SK-N-DZ (cell line): ENCODE measurements around the gene PITPNM3.
"Not testable (repeated sequence)": the region's sequence is repeated elsewhere in the genome, so short reads cannot be mapped to it uniquely, and the experiment has no call there.

Experiments used
- DNase-seq: peaks from one replicate; pipeline ENCODE4 v3.0.0-alpha.2; 2015; ENCODE audit warnings: low spot score

PITPNM3 gene

GRCh38 chr17:6502142-6502541 lies 54.2 kb downstream of the PITPNM3 start:
- DNase-seq, result no peak

GRCh38 chr17:6501359-6501758 lies 55.0 kb downstream of the PITPNM3 start:
- no peak for DNase-seq

GRCh38 chr17:6498901-6499540 lies 57.3 kb downstream of the PITPNM3 start:
- DNase-seq, result no peak

GRCh38 chr17:6498356-6498755 lies 58.0 kb downstream of the PITPNM3 start:
- DNase-seq, result no peak

GRCh38 chr17:6497496-6498221 lies 58.7 kb downstream of the PITPNM3 start:
- DNase-seq, result no peak

GRCh38 chr17:6496640-6497441 lies 59.5 kb downstream of the PITPNM3 start:
- no peak for DNase-seq

GRCh38 chr17:6496116-6496481 lies 60.3 kb downstream of the PITPNM3 start:
- no peak for DNase-seq

GRCh38 chr17:6495450-6496115 lies 60.8 kb downstream of the PITPNM3 start:
- DNase-seq, result no peak

- no peak for DNase-seq
These were observed 62.0 kb downstream of the PITPNM3 start for GRCh38 chr17:6494239-6494941.

GRCh38 chr17:6492892-6493674 lies 63.3 kb downstream of the PITPNM3 start:
- no peak for DNase-seq

- no peak for DNase-seq
These were observed 65.2 kb downstream of the PITPNM3 start for GRCh38 chr17:6491071-6491700.

GRCh38 chr17:6489016-6489550 lies 67.3 kb downstream of the PITPNM3 start:
- no peak for DNase-seq

GRCh38 chr17:6488008-6488539 lies 68.3 kb downstream of the PITPNM3 start:
- no peak for DNase-seq

GRCh38 chr17:6487251-6488007 lies 68.9 kb downstream of the PITPNM3 start:
- DNase-seq, result no peak

- DNase-seq, result no peak
These were observed 70.5 kb downstream of the PITPNM3 start for GRCh38 chr17:6485646-6486412.

- no peak for DNase-seq
These were observed 72.8 kb downstream of the PITPNM3 start for GRCh38 chr17:6483507-6483906.

GRCh38 chr17:6482796-6483195 lies 73.6 kb downstream of the PITPNM3 start:
- DNase-seq, result not testable (repeated sequence)

GRCh38 chr17:6482105-6482455 lies 74.3 kb downstream of the PITPNM3 start:
- no peak for DNase-seq
